WI38 (cell line): ENCODE measurements around the gene HSPA14.
"Not testable (repeated sequence)": the region's sequence is repeated elsewhere in the genome, so short reads cannot be mapped to it uniquely, and the experiment has no call there.

Source experiments
- H3K4me3 ChIP-seq: 2 replicates; pipeline ENCODE4 v1.5.1; 2011; ENCODE audit warnings: low read depth, mild to moderate bottlenecking, control low read depth, low read length
- CTCF ChIP-seq: IDR thresholded peaks from 2 replicates; pipeline ENCODE4 v1.5.1; 2012; ENCODE audit warnings: low read depth, mild to moderate bottlenecking, control low read depth, low read length

HSPA14 gene

DNA sequence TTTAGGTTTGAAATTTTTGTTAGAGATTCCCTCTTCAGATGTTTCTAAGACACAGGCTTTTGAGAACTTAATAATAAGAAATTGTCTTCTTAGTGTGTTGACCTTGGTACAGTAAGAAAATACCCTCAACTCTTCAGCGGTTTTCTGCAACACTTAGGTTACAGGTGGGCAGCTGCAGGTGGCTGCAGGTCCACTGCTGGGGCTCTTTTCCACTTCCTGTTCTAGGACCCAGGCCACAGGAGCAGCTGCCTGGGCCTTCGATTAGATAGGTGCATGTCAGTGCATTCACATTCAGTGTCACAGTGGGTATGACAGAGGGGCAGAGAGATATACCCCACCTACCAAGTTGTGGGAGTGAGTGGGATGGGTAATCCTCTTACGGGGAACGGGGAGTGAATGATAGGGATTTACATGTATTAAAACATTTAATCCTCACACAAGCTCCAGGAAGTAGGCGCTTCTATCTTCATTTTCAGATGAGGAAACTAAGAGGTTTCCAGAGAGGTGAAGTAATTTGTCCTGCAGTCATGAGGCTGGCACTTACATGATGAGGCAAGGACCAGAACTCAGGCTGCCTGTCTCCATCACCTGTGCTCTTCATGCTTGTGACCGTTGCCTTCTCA is 20.3 kb downstream of the HSPA14 start:
- H3K4me3 ChIP-seq, result no peak overlapping the region
- no peak for TF ChIP-seq CTCF

DNA sequence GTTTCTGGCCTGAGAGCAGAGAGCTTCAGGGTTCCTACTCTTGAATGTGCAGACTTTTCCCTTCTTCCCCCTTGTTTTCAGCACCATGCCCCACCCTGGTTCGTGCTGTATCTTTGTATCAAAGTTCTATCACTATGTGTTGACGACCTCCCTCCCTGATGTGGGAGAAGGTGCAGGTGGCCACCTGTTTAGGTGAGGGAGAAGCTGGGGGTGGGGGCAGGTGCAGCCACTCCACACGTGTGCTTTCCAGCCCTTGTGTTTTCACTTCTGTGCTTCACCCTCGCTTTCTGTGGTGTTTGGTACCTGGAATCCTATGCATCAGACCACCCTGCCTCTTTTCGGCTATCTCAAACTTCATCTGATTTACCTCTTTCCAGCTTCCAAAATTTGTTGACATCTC is 20.9 kb downstream of the HSPA14 start:
- H3K4me3 ChIP-seq, result no peak overlapping the region
- TF ChIP-seq CTCF, result no peak

GRCh38 chr10:14859775-14860174 is 21.7 kb downstream of the HSPA14 start:
- no peak overlapping the region for H3K4me3 ChIP-seq
- TF ChIP-seq CTCF, result no peak

DNA sequence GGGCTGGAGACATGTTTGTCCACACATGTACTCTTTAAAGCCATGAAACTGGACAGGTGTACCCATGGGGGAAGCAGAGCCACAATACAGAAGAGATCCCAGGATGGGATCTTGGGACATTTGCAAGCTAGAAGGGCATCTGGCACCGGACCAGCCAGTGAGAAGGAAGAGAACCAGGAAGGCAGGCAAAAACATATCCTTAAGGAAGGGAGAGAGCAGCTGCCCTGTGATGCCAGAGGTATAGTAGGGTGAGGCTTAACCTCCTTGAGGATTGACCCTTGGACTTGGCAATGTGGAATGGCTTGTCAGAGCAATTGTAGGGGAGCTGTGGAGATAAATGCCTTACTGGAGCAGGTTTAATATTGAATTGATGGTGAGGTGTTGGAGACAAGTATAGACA is 22.7 kb downstream of the HSPA14 start:
- H3K4me3 ChIP-seq, result no peak overlapping the region
- TF ChIP-seq CTCF, result no peak

DNA sequence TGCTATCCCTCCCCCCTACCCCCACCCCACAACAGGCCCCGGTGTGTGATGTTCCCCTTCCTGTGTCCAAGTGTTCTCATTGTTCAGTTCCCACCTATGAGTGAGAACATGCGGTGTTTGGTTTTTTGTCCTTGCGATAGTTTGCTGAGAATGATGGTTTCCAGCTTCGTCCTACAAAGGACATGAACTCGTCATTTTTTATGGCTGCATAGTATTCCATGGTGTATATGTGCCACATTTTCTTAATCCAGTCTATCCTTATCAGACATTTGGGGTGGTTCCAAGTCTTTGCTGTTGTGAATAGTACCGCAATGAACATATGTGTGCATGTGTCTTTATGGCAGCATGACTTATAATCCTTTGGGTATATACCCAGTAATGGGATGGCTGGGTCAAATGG is 26.4 kb downstream of the HSPA14 start:
- not testable (repeated sequence) for H3K4me3 ChIP-seq

DNA sequence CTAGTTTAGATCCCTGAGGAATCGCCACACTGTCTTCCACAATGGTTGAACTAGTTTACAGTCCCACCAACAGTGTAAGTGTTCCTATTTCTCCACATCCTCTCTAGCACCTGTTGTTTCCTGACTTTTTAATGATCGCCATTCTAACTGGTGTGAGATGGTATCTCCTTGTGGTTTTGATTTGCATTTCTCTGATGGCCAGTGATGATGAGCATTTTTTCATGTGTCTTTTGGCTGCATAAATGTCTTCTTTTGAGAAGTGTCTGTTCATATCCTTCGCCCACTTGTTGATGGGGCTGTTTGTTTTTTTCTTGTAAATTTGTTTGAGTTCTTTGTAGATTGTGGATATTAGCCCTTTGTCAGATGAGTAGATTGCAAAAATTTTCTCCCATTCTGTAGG is 26.8 kb downstream of the HSPA14 start:
- H3K4me3 ChIP-seq, result not testable (repeated sequence)

DNA sequence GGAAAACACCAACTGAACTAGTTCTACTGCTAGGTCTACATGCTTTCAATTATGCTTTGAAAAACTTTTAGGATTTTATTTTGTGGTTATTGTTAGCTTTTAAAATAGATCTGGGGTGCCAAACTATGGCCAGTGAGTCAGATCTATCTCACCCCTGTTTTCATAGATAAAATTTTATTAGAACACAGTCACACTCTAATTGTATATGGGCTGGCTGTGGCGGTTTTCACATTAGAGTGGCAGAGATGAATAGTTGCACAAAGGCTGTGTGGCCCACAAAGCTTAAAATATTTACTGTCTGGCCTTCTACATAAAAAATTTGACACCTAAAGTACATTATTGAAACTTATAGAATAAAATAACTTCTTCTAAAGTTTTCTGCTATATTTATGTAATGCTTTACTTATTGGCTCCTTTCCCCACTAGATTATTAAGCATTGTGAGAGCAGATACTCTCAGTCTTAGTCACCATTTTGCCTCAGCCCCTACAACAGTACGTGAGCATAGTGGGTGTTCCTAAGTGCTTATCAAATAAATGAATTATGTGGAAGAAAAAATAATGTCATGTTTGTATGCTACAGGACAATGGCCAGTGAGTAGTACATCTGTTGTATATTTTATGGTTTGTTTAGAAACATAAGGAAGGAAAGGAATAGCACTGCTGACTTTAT is 35.1 kb downstream of the HSPA14 start:
- no peak overlapping the region for H3K4me3 ChIP-seq
- TF ChIP-seq CTCF, result no peak

- TF ChIP-seq CTCF, result no peak
- no peak overlapping the region for H3K4me3 ChIP-seq
Observed at GRCh38 chr10:14875941-14876340, 37.8 kb downstream of the HSPA14 start.
